Measurements from ENCODE around the gene GNB1L.

GNB1L gene

GRCh38 chr22:19821523-19822300, 33.0 kb downstream of the GNB1L start:
- no peak for DNase-seq

GRCh38 chr22:19820880-19821522, 33.7 kb downstream of the GNB1L start:
- DNase-seq: no peak

GRCh38 chr22:19819911-19820879, 34.5 kb downstream of the GNB1L start:
- no peak for DNase-seq

- DNase-seq: no peak
These were observed 35.3 kb downstream of the GNB1L start for GRCh38 chr22:19819208-19819910.

GRCh38 chr22:19818324-19819207, 36.1 kb downstream of the GNB1L start:
- DNase-seq: no peak

GRCh38 chr22:19816372-19817119, 38.1 kb downstream of the GNB1L start:
- no peak for DNase-seq

- DNase-seq: no peak
These were observed 38.8 kb downstream of the GNB1L start for GRCh38 chr22:19815823-19816290.

GRCh38 chr22:19815093-19815822, 39.4 kb downstream of the GNB1L start:
- peak; percentile 48 for DNase-seq

- DNase-seq: no peak
These were observed 40.2 kb downstream of the GNB1L start for GRCh38 chr22:19814428-19814827.

GRCh38 chr22:19812910-19813309, 41.8 kb downstream of the GNB1L start:
- DNase-seq: no peak

GRCh38 chr22:19811811-19812771, 42.6 kb downstream of the GNB1L start:
- no peak for DNase-seq

- no peak for DNase-seq
These were observed 43.5 kb downstream of the GNB1L start for GRCh38 chr22:19811211-19811621.

- DNase-seq: no peak
These were observed 44.1 kb downstream of the GNB1L start for GRCh38 chr22:19810381-19811201.

- DNase-seq: no peak
These were observed 44.9 kb downstream of the GNB1L start for GRCh38 chr22:19809741-19810140.

- DNase-seq: no peak
These were observed 45.7 kb downstream of the GNB1L start for GRCh38 chr22:19808873-19809478.

- DNase-seq: no peak
These were observed 46.5 kb downstream of the GNB1L start for GRCh38 chr22:19807914-19808872.

Data from hematopoietic multipotent progenitor cell treated with erythropoietin and hydrocortisone succinate and interleukin-3 and kit ligand, for 6 days (in vitro differentiated cells).